Glomerular visceral epithelial cell (primary cell): ENCODE data around the gene RPTOR.

Source experiments
- DNase-seq: peaks from one replicate; pipeline ENCODE4 v3.0.0-alpha.2; 2016; ENCODE audit errors: extremely low spot score

The RPTOR gene

GRCh38 chr17:80591788-80592187 lies 47.1 kb downstream of the RPTOR start:
- no peak for DNase-seq

GRCh38 chr17:80592243-80592642 lies 47.6 kb downstream of the RPTOR start:
- no peak for DNase-seq

GRCh38 chr17:80593181-80593580 lies 48.5 kb downstream of the RPTOR start:
- DNase-seq: no peak

- DNase-seq: no peak
Observed at GRCh38 chr17:80594431-80595269, 50.0 kb downstream of the RPTOR start.

- DNase-seq: peak; percentile 52
Observed at GRCh38 chr17:80596760-80597608, 52.3 kb downstream of the RPTOR start.

GRCh38 chr17:80598813-80599545 lies 54.3 kb downstream of the RPTOR start:
- DNase-seq: no peak

GRCh38 chr17:80599546-80600305 lies 55.1 kb downstream of the RPTOR start:
- no peak for DNase-seq

- DNase-seq: no peak
Observed at GRCh38 chr17:80601146-80601545, 56.5 kb downstream of the RPTOR start.

GRCh38 chr17:80603396-80603795 lies 58.8 kb downstream of the RPTOR start:
- DNase-seq: no peak

GRCh38 chr17:80604009-80604669 lies 59.5 kb downstream of the RPTOR start:
- no peak for DNase-seq

GRCh38 chr17:80604670-80605010 lies 60.0 kb downstream of the RPTOR start:
- DNase-seq: no peak

GRCh38 chr17:80605326-80606066 lies 60.9 kb downstream of the RPTOR start:
- DNase-seq: peak; percentile 68

GRCh38 chr17:80608326-80608725 lies 63.7 kb downstream of the RPTOR start:
- no peak for DNase-seq

- no peak for DNase-seq
Observed at GRCh38 chr17:80609757-80610156, 65.1 kb downstream of the RPTOR start.

GRCh38 chr17:80611816-80612215 lies 67.2 kb downstream of the RPTOR start:
- DNase-seq: no peak

- no peak for DNase-seq
Observed at GRCh38 chr17:80612997-80613731, 68.5 kb downstream of the RPTOR start.

GRCh38 chr17:80613732-80614071 lies 69.1 kb downstream of the RPTOR start:
- DNase-seq: no peak

GRCh38 chr17:80614332-80615047 lies 69.9 kb downstream of the RPTOR start:
- DNase-seq: no peak

- DNase-seq: no peak
Observed at GRCh38 chr17:80615376-80615775, 70.7 kb downstream of the RPTOR start.
